ENCODE measurements around the gene ARMC2.

GRCh38 chr6:108807928-108808327 lies 40.3 kb upstream of the ARMC2 start:
- TF ChIP-seq CTCF (conservative IDR thresholded peaks at IDR 0.05; ENCODE audit: low read depth, low read length) (no peak), EZH2 (IDR thresholded peaks at IDR 0.05; ENCODE audit: low read length, unreplicated experiment) (no peak)
